ENCODE data around the gene FOXE3.
"Not testable (repeated sequence)": the region's sequence is repeated elsewhere in the genome, so short reads cannot be mapped to it uniquely, and the experiment has no call there.

Gene FOXE3

GRCh38 chr1:47449822-47450552 is 33.9 kb downstream of the FOXE3 start:
- Histone ChIP-seq H3K27ac (ENCODE audit: insufficient read depth in 1 of 2, low read depth in 1 of 2, low read length in 2 of 2, poor library complexity in 1 of 2, severe bottlenecking in 2 of 2) (no peak overlapping the region), H3K27me3 (replicated peaks in 2 of 5; ENCODE audit: control insufficient read depth in 4 of 5, insufficient read depth in 5 of 5, low read length in 4 of 5) (peaks cover 22 to 87% (median 55%) of the 10 kb centered on the region in 5 experiments), H3K9me3 (ENCODE audit: control extremely low read depth in 1 of 5, control insufficient read depth in 4 of 5, insufficient read depth in 2 of 5, low read depth in 1 of 5, low read length in 4 of 5) (no peaks in the 10 kb centered on the region), H3K4me3 (ENCODE audit: control insufficient read depth in 1 of 7, extremely low read depth in 1 of 7, insufficient read depth in 4 of 7, low read depth in 2 of 7, low read length in 6 of 7) (no peak overlapping the region), H3K4me1 (ENCODE audit: control extremely low read depth in 1 of 4, control insufficient read depth in 4 of 4, insufficient read depth in 4 of 4, low read length in 3 of 4) (peaks cover 0 to 7% (median 2%) of the 10 kb centered on the region in 4 experiments), H3K36me3 (ENCODE audit: control insufficient read depth in 4 of 4, insufficient read depth in 4 of 4, low read length in 3 of 4) (no peaks in the 10 kb centered on the region)
- WGBS (ENCODE audit: insufficient coverage): 11% methylated on average over 36 of the region's 36 CpGs
- DNase-seq: no peak
- CTCF ChIA-PET: interaction anchor here (1.1 to 6.2 kb wide), 12 partner anchors 9 to 451 kb away, joined by 3 to 63 read pairs (median 5); partner anchors contain the start of gene FOXD2
- POLR2A ChIA-PET: no interaction called here

GRCh38 chr1:47450606-47451005 is 34.5 kb downstream of the FOXE3 start:
- Histone ChIP-seq H3K27me3 (replicated peaks in 2 of 5; ENCODE audit: control insufficient read depth in 4 of 5, insufficient read depth in 5 of 5, low read length in 4 of 5) (peaks cover 22 to 83% (median 49%) of the 10 kb centered on the region in 5 experiments), H3K9me3 (ENCODE audit: control extremely low read depth in 1 of 5, control insufficient read depth in 4 of 5, insufficient read depth in 2 of 5, low read depth in 1 of 5, low read length in 4 of 5) (no peaks in the 10 kb centered on the region), H3K27ac (ENCODE audit: insufficient read depth in 1 of 2, low read depth in 1 of 2, low read length in 2 of 2, poor library complexity in 1 of 2, severe bottlenecking in 2 of 2) (no peak overlapping the region), H3K4me3 (ENCODE audit: control insufficient read depth in 1 of 7, extremely low read depth in 1 of 7, insufficient read depth in 4 of 7, low read depth in 2 of 7, low read length in 6 of 7) (no peak overlapping the region), H3K36me3 (ENCODE audit: control insufficient read depth in 4 of 4, insufficient read depth in 4 of 4, low read length in 3 of 4) (no peaks in the 10 kb centered on the region), H3K4me1 (ENCODE audit: control extremely low read depth in 1 of 4, control insufficient read depth in 4 of 4, insufficient read depth in 4 of 4, low read length in 3 of 4) (peaks cover 0 to 4% (median 1%) of the 10 kb centered on the region in 4 experiments)
- CTCF ChIA-PET: interaction anchor here (1.2 to 6.2 kb wide), 10 partner anchors 10 to 450 kb away, joined by 3 to 63 read pairs (median 5); partner anchors contain the start of gene FOXD2
- WGBS (ENCODE audit: insufficient coverage): 57% methylated on average over 4 of the region's 4 CpGs
- POLR2A ChIA-PET: no interaction called here
- DNase-seq: no peak

GRCh38 chr1:47452426-47452825 is 36.3 kb downstream of the FOXE3 start:
- CTCF ChIA-PET: interaction anchor here (0.7 to 1.5 kb wide), 2 partner anchors 15 to 16 kb away, joined by 3 read pairs; partner anchors contain the start of gene FOXD2
- Histone ChIP-seq H3K36me3 (ENCODE audit: control insufficient read depth in 4 of 4, insufficient read depth in 4 of 4, low read length in 3 of 4) (no peaks in the 10 kb centered on the region), H3K4me1 (ENCODE audit: control extremely low read depth in 1 of 4, control insufficient read depth in 4 of 4, insufficient read depth in 4 of 4, low read length in 3 of 4) (peaks cover 0 to 4% (median 1%) of the 10 kb centered on the region in 4 experiments), H3K4me3 (ENCODE audit: control insufficient read depth in 1 of 7, extremely low read depth in 1 of 7, insufficient read depth in 4 of 7, low read depth in 2 of 7, low read length in 6 of 7) (no peak overlapping the region), H3K9me3 (ENCODE audit: control extremely low read depth in 1 of 5, control insufficient read depth in 4 of 5, insufficient read depth in 2 of 5, low read depth in 1 of 5, low read length in 4 of 5) (no peaks in the 10 kb centered on the region), H3K27me3 (replicated peaks in 2 of 5; ENCODE audit: control insufficient read depth in 4 of 5, insufficient read depth in 5 of 5, low read length in 4 of 5) (peaks cover 22 to 70% (median 32%) of the 10 kb centered on the region in 5 experiments), H3K27ac (ENCODE audit: insufficient read depth in 1 of 2, low read depth in 1 of 2, low read length in 2 of 2, poor library complexity in 1 of 2, severe bottlenecking in 2 of 2) (no peak overlapping the region)
- POLR2A ChIA-PET: no interaction called here
- no peak for DNase-seq
- no CpG with 5 or more reads among the region's 1 CpG for WGBS (ENCODE audit: insufficient coverage)

- DNase-seq; H3K4me3 ChIP-seq (ENCODE audit: control insufficient read depth in 1 of 7, extremely low read depth in 1 of 7, insufficient read depth in 4 of 7, low read depth in 2 of 7, low read length in 6 of 7); POLR2A ChIA-PET; H3K9me3 ChIP-seq (ENCODE audit: control extremely low read depth in 1 of 5, control insufficient read depth in 4 of 5, insufficient read depth in 2 of 5, low read depth in 1 of 5, low read length in 4 of 5); H3K4me1 ChIP-seq (ENCODE audit: control extremely low read depth in 1 of 4, control insufficient read depth in 4 of 4, insufficient read depth in 4 of 4, low read length in 3 of 4); H3K27ac ChIP-seq (ENCODE audit: insufficient read depth in 1 of 2, low read depth in 1 of 2, low read length in 2 of 2, poor library complexity in 1 of 2, severe bottlenecking in 2 of 2); H3K36me3 ChIP-seq (ENCODE audit: control insufficient read depth in 4 of 4, insufficient read depth in 4 of 4, low read length in 3 of 4): not testable (repeated sequence)
- peaks cover 16 to 65% (median 33%) of the 10 kb centered on the region in 5 experiments for H3K27me3 ChIP-seq (replicated peaks in 2 of 5; ENCODE audit: control insufficient read depth in 4 of 5, insufficient read depth in 5 of 5, low read length in 4 of 5)
- CTCF ChIA-PET: interaction anchor here (1.1 kb wide), 2 partner anchors 11 to 13 kb away, joined by 3 to 4 read pairs; no protein-coding TSS in a partner anchor
- 83% methylated on average over 1 of the region's 2 CpGs for WGBS (ENCODE audit: insufficient coverage)
These were observed 37.8 kb downstream of the FOXE3 start for GRCh38 chr1:47453910-47454309.

GRCh38 chr1:47456250-47456649 is 40.2 kb downstream of the FOXE3 start:
- peaks cover 14 to 64% (median 25%) of the 10 kb centered on the region in 5 experiments for H3K27me3 ChIP-seq (replicated peaks in 2 of 5; ENCODE audit: control insufficient read depth in 4 of 5, insufficient read depth in 5 of 5, low read length in 4 of 5)
- POLR2A ChIA-PET: interaction anchor here (0.6 kb wide), 1 partner anchor 19 kb away, joined by 4 read pairs; no protein-coding TSS in a partner anchor
- no peaks in the 10 kb centered on the region for H3K9me3 ChIP-seq (ENCODE audit: control extremely low read depth in 1 of 5, control insufficient read depth in 4 of 5, insufficient read depth in 2 of 5, low read depth in 1 of 5, low read length in 4 of 5)
- no peak overlapping the region for H3K27ac ChIP-seq (ENCODE audit: insufficient read depth in 1 of 2, low read depth in 1 of 2, low read length in 2 of 2, poor library complexity in 1 of 2, severe bottlenecking in 2 of 2)
- no peak for DNase-seq
- no peak overlapping the region for H3K4me3 ChIP-seq (ENCODE audit: control insufficient read depth in 1 of 7, extremely low read depth in 1 of 7, insufficient read depth in 4 of 7, low read depth in 2 of 7, low read length in 6 of 7)
- H3K36me3 ChIP-seq (ENCODE audit: control insufficient read depth in 4 of 4, insufficient read depth in 4 of 4, low read length in 3 of 4): no peaks in the 10 kb centered on the region
- no peaks in the 10 kb centered on the region for H3K4me1 ChIP-seq (ENCODE audit: control extremely low read depth in 1 of 4, control insufficient read depth in 4 of 4, insufficient read depth in 4 of 4, low read length in 3 of 4)
- no CpG with 5 or more reads among the region's 4 CpGs for WGBS (ENCODE audit: insufficient coverage)
- CTCF ChIA-PET: no interaction called here

GRCh38 chr1:47457547-47457946 is 41.5 kb downstream of the FOXE3 start:
- H3K36me3 ChIP-seq (ENCODE audit: control insufficient read depth in 4 of 4, insufficient read depth in 4 of 4, low read length in 3 of 4); H3K27ac ChIP-seq (ENCODE audit: insufficient read depth in 1 of 2, low read depth in 1 of 2, low read length in 2 of 2, poor library complexity in 1 of 2, severe bottlenecking in 2 of 2); CTCF ChIA-PET; POLR2A ChIA-PET; DNase-seq; H3K4me1 ChIP-seq (ENCODE audit: control extremely low read depth in 1 of 4, control insufficient read depth in 4 of 4, insufficient read depth in 4 of 4, low read length in 3 of 4); H3K4me3 ChIP-seq (ENCODE audit: control insufficient read depth in 1 of 7, extremely low read depth in 1 of 7, insufficient read depth in 4 of 7, low read depth in 2 of 7, low read length in 6 of 7); H3K9me3 ChIP-seq (ENCODE audit: control extremely low read depth in 1 of 5, control insufficient read depth in 4 of 5, insufficient read depth in 2 of 5, low read depth in 1 of 5, low read length in 4 of 5): not testable (repeated sequence)
- WGBS (ENCODE audit: insufficient coverage): 95% methylated on average over 10 of the region's 16 CpGs
- peaks cover 12 to 64% (median 27%) of the 10 kb centered on the region in 5 experiments for H3K27me3 ChIP-seq (replicated peaks in 2 of 5; ENCODE audit: control insufficient read depth in 4 of 5, insufficient read depth in 5 of 5, low read length in 4 of 5)

- Histone ChIP-seq H3K27ac (ENCODE audit: insufficient read depth in 1 of 2, low read depth in 1 of 2, low read length in 2 of 2, poor library complexity in 1 of 2, severe bottlenecking in 2 of 2) (no peak overlapping the region), H3K4me1 (ENCODE audit: control extremely low read depth in 1 of 4, control insufficient read depth in 4 of 4, insufficient read depth in 4 of 4, low read length in 3 of 4) (no peaks in the 10 kb centered on the region), H3K4me3 (ENCODE audit: control insufficient read depth in 1 of 7, extremely low read depth in 1 of 7, insufficient read depth in 4 of 7, low read depth in 2 of 7, low read length in 6 of 7) (no peak overlapping the region), H3K9me3 (ENCODE audit: control extremely low read depth in 1 of 5, control insufficient read depth in 4 of 5, insufficient read depth in 2 of 5, low read depth in 1 of 5, low read length in 4 of 5) (no peaks in the 10 kb centered on the region), H3K27me3 (replicated peaks in 2 of 5; ENCODE audit: control insufficient read depth in 4 of 5, insufficient read depth in 5 of 5, low read length in 4 of 5) (peaks cover 17 to 70% (median 24%) of the 10 kb centered on the region in 5 experiments), H3K36me3 (ENCODE audit: control insufficient read depth in 4 of 4, insufficient read depth in 4 of 4, low read length in 3 of 4) (no peaks in the 10 kb centered on the region)
- ChIA-PET CTCF (interaction anchor here (0.9 to 3.9 kb wide), 2 partner anchors 10 to 246 kb away, joined by 3 to 20 read pairs; no protein-coding TSS in a partner anchor), POLR2A (no interaction called here)
- no peak for DNase-seq
- WGBS (ENCODE audit: insufficient coverage): 23% methylated on average over 6 of the region's 11 CpGs
These were observed 43.2 kb downstream of the FOXE3 start for GRCh38 chr1:47459253-47459788.
